Neutrophil (primary cell): Measurements from ENCODE around the gene ZBED3.
"Not testable (repeated sequence)": the region's sequence is repeated elsewhere in the genome, so short reads cannot be mapped to it uniquely, and the experiment has no call there.

Source experiments
- H3K27ac ChIP-seq: fragments of 200-600 bp; sonication (generic); 2 replicates; pipeline ENCODE4 v1.5.1; 2016; ENCODE audit warnings: mild to moderate bottlenecking, moderate library complexity
- H3K27me3 ChIP-seq: fragments of 200-600 bp; sonication (generic); 2 replicates; pipeline ENCODE4 v1.6.0; 2016; ENCODE audit warnings: mild to moderate bottlenecking
- H3K36me3 ChIP-seq: fragments of 200-600 bp; sonication (generic); 2 replicates; pipeline ENCODE4 v1.5.1; 2017
- H3K4me1 ChIP-seq, 2 experiments: fragments of 200-600 bp in 1 of 2; sonication (generic) in 1 of 2; 1 replicate in 1 of 2; 2 replicates in 1 of 2; pipeline versions ENCODE4 v1.5.1 to v1.6.1; 2013 to 2016; ENCODE audit warnings: low read depth in 1 of 2, low read length in 1 of 2, mild to moderate bottlenecking in 1 of 2, moderate library complexity in 1 of 2; ENCODE audit not compliant: control insufficient read depth in 1 of 2, insufficient read depth in 1 of 2
- H3K4me3 ChIP-seq, 2 experiments: fragments of 200-600 bp in 1 of 2; sonication (generic) in 1 of 2; 1 replicate in 1 of 2; 2 replicates in 1 of 2; pipeline ENCODE4 v1.5.1; 2013 to 2016; ENCODE audit warnings: low read depth in 1 of 2, low read length in 1 of 2, mild to moderate bottlenecking in 1 of 2, moderate library complexity in 1 of 2
- H3K9me3 ChIP-seq: fragments of 200-600 bp; sonication (generic); 2 replicates; pipeline ENCODE4 v1.5.1; 2016
- CTCF ChIP-seq: fragments of 200-600 bp; sonication (generic); IDR thresholded peaks from 2 replicates; pipeline ENCODE4 v1.5.1; 2016; ENCODE audit warnings: antibody characterized with exemption

The ZBED3 gene

DNA sequence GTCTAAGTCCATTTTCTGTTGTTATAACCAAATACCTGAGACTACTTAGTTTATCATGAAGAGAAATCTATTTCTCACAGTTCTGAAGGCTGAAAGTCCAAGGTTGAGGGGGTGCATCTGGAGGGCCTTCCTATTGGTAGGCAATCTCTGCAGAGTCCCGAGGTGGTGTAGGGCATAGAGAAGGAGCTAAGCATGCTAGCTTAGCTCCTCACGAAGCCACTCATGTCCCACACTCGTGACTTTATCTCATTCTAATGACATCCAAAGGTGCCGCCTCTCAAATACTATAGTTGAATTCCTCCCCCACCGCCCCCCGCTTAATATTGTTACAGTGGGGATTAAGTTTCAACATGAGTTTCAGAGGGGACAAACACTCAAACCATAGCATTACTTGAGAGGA lies 36.0 kb upstream of the ZBED3 start:
- Histone ChIP-seq H3K4me1 (no peaks in the 10 kb centered on the region), H3K27ac (no peak overlapping the region), H3K36me3 (no peaks in the 10 kb centered on the region), H3K9me3 (no peaks in the 10 kb centered on the region), H3K27me3 (no peaks in the 10 kb centered on the region), H3K4me3 (no peak overlapping the region)
- TF ChIP-seq CTCF: no peak

- no peaks in the 10 kb centered on the region for H3K9me3 ChIP-seq
- no peak overlapping the region for H3K4me3 ChIP-seq
- H3K27me3 ChIP-seq: no peaks in the 10 kb centered on the region
- no peaks in the 10 kb centered on the region for H3K4me1 ChIP-seq
- H3K27ac ChIP-seq: no peak overlapping the region
- no peaks in the 10 kb centered on the region for H3K36me3 ChIP-seq
- TF ChIP-seq CTCF: no peak
These were observed 33.6 kb upstream of the ZBED3 start for GRCh38 chr5:77120706-77121105.

GRCh38 chr5:77120086-77120485 lies 33.0 kb upstream of the ZBED3 start:
- Histone ChIP-seq H3K4me3 (no peak overlapping the region), H3K36me3 (no peaks in the 10 kb centered on the region), H3K9me3 (no peaks in the 10 kb centered on the region), H3K27ac (no peak overlapping the region), H3K27me3 (no peaks in the 10 kb centered on the region), H3K4me1 (no peaks in the 10 kb centered on the region)
- TF ChIP-seq CTCF: no peak

- Histone ChIP-seq H3K27me3 (no peaks in the 10 kb centered on the region), H3K27ac (no peak overlapping the region), H3K4me3 (no peak overlapping the region), H3K36me3 (no peaks in the 10 kb centered on the region), H3K4me1 (no peaks in the 10 kb centered on the region), H3K9me3 (no peaks in the 10 kb centered on the region)
- no peak for TF ChIP-seq CTCF
These were observed 30.1 kb upstream of the ZBED3 start for GRCh38 chr5:77117161-77117560.

- H3K36me3 ChIP-seq, H3K4me3 ChIP-seq, H3K27ac ChIP-seq, H3K27me3 ChIP-seq, H3K9me3 ChIP-seq, H3K4me1 ChIP-seq: not testable (repeated sequence)
These were observed 19.9 kb upstream of the ZBED3 start for GRCh38 chr5:77107035-77107434.

DNA sequence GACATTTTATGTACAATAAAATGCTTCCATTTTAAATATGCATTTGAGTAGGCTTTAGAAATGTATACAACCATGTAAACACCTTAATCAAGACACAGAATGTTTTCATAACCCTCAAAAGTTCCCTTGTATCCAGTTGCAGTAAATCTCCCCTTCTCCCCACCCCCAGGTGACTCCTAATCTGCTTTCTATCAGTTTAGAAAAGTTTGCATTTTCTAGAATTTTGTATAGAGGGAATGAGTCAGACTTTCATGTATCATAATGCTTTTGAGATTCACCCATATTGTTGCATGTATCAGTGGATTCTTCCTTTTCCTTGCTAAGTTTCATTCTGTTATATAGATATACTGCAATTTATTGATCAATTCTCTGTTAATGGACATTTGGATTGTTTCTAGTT lies 17.7 kb upstream of the ZBED3 start:
- no peak overlapping the region for H3K4me3 ChIP-seq
- H3K27me3 ChIP-seq: no peaks in the 10 kb centered on the region
- no peaks in the 10 kb centered on the region for H3K36me3 ChIP-seq
- TF ChIP-seq CTCF: no peak
- H3K9me3 ChIP-seq: no peaks in the 10 kb centered on the region
- H3K4me1 ChIP-seq: no peaks in the 10 kb centered on the region
- no peak overlapping the region for H3K27ac ChIP-seq
